Fibroblast of skin of left quadriceps (primary cell): ENCODE measurements around the gene UAP1L1.
"Not testable (repeated sequence)": the region's sequence is repeated elsewhere in the genome, so short reads cannot be mapped to it uniquely, and the experiment has no call there.

Source experiments
- DNase-seq, 2 experiments: peaks; one replicate each; pipeline ENCODE4 v3.0.0-alpha.2; 2013; ENCODE audit warnings: low read depth in 2 of 2

Gene UAP1L1

GRCh38 chr9:137077010-137077747, at the start of gene UAP1L1:
Gene UAP1L1 (plus strand): TSS chr9:137077517. CDS start chr9:137077533, 16 bp downstream.
- no peak for DNase-seq

GRCh38 chr9:137028263-137029057, 48.9 kb upstream of the UAP1L1 start:
- no peak for DNase-seq

GRCh38 chr9:137029058-137029936, 48.0 kb upstream of the UAP1L1 start:
- no peak for DNase-seq

- no peak for DNase-seq
These were observed 47.3 kb upstream of the UAP1L1 start for GRCh38 chr9:137030006-137030405.

GRCh38 chr9:137030538-137031527, 46.5 kb upstream of the UAP1L1 start:
- no peak for DNase-seq

- no peak for DNase-seq
These were observed 45.2 kb upstream of the UAP1L1 start, which contains the start of gene FUT7 for GRCh38 chr9:137031904-137032640. Gene FUT7 (minus strand): TSS chr9:137032088. CDS start chr9:137031991, 97 bp downstream.

- DNase-seq: no peak
These were observed 44.5 kb upstream of the UAP1L1 start for GRCh38 chr9:137032858-137033257.

- not testable (repeated sequence) for DNase-seq
These were observed 43.8 kb upstream of the UAP1L1 start for GRCh38 chr9:137033481-137033880.

- DNase-seq: no peak
These were observed 43.1 kb upstream of the UAP1L1 start for GRCh38 chr9:137034039-137034708.

GRCh38 chr9:137034709-137035506, 42.4 kb upstream of the UAP1L1 start:
- peak in 1 of 2 experiments; percentile 39 for DNase-seq

- DNase-seq: no peak
These were observed 41.8 kb upstream of the UAP1L1 start for GRCh38 chr9:137035507-137035834.

- no peak for DNase-seq
These were observed 41.4 kb upstream of the UAP1L1 start for GRCh38 chr9:137035937-137036336.

GRCh38 chr9:137037035-137037434, 40.3 kb upstream of the UAP1L1 start:
- DNase-seq: no peak

- no peak for DNase-seq
These were observed 39.8 kb upstream of the UAP1L1 start for GRCh38 chr9:137037483-137037882.

GRCh38 chr9:137038916-137039315, 38.4 kb upstream of the UAP1L1 start:
- no peak for DNase-seq

GRCh38 chr9:137039611-137040366, 37.5 kb upstream of the UAP1L1 start:
- DNase-seq: no peak

- DNase-seq: no peak
These were observed 36.7 kb upstream of the UAP1L1 start for GRCh38 chr9:137040568-137040967.

- no peak for DNase-seq
These were observed 36.2 kb upstream of the UAP1L1 start for GRCh38 chr9:137041124-137041523.
